HEK293 (cell line): ENCODE data around the gene NCEH1.
"Not testable (repeated sequence)": the region's sequence is repeated elsewhere in the genome, so short reads cannot be mapped to it uniquely, and the experiment has no call there.

ENCODE experiments used
- CTCF ChIA-PET: fragments of 350-600 bp; formaldehyde crosslinking; extraction: SDS; loops from one replicate; lab custom pipeline; 2021; ENCODE audit warnings: antibody characterized with exemption; lab: Yijun Ruan, JAX
- POLR2A ChIA-PET: fragments of 300-600 bp; formaldehyde crosslinking; extraction: SDS; loops from one replicate; lab custom pipeline; 2020; ENCODE audit warnings: antibody characterized with exemption, inconsistent platforms; lab: Yijun Ruan, JAX
- H3K27ac ChIP-seq: fragments of 200-500 bp; sonication (Bioruptor generic); 2 replicates; pipeline ENCODE4 v1.5.1; 2014; ENCODE audit warnings: low read depth, low read length, control low read depth, inconsistent platforms; ENCODE audit errors: extremely low read depth
- H3K36me3 ChIP-seq, 2 experiments: fragments of 200-500 bp in 1 of 2; sonication (Bioruptor generic) in 1 of 2; 1 replicate in 1 of 2; 2 replicates in 1 of 2; pipeline ENCODE4 v1.5.1; 2014 to 2017; ENCODE audit warnings: inconsistent platforms in 2 of 2, low read length in 2 of 2; ENCODE audit not compliant: control insufficient read depth in 2 of 2, insufficient read depth in 1 of 2
- H3K4me1 ChIP-seq: fragments of 200-500 bp; sonication (Bioruptor generic); 2 replicates; pipeline ENCODE4 v1.5.1; 2014; ENCODE audit warnings: mild to moderate bottlenecking, low read length, inconsistent platforms; ENCODE audit not compliant: control insufficient read depth, insufficient read depth
- H3K4me3 ChIP-seq: 2 replicates; pipeline ENCODE4 v1.5.1; 2011; ENCODE audit warnings: low read depth, mild to moderate bottlenecking, control low read depth, low read length, moderate library complexity
- H3K9me3 ChIP-seq: fragments of 200-500 bp; sonication (Bioruptor generic); 2 replicates; pipeline ENCODE4 v1.5.1; 2014; ENCODE audit warnings: low read depth, low read length, inconsistent platforms; ENCODE audit not compliant: control insufficient read depth, insufficient read depth
- EGR2 ChIP-seq: fragments of 450-650 bp; formaldehyde crosslinking; IDR thresholded peaks from 2 replicates; pipeline ENCODE4 v1.5.1; 2016; ENCODE audit warnings: low read depth, missing biosample characterization, missing genetic modification characterization
- OSR2 ChIP-seq: fragments of 450-650 bp; formaldehyde crosslinking; IDR thresholded peaks from 2 replicates; pipeline ENCODE4 v1.5.1; 2016; ENCODE audit warnings: missing biosample characterization, missing genetic modification characterization
- SCRT2 ChIP-seq: fragments of 450-650 bp; formaldehyde crosslinking; IDR thresholded peaks from 2 replicates; pipeline ENCODE4 v1.5.1; 2016; ENCODE audit warnings: missing biosample characterization, missing genetic modification characterization
- ZFP37 ChIP-seq: fragments of 450-650 bp; formaldehyde crosslinking; IDR thresholded peaks from 2 replicates; pipeline ENCODE4 v1.5.1; 2016; ENCODE audit warnings: missing biosample characterization, missing genetic modification characterization
- ZNF114 ChIP-seq: fragments of 450-650 bp; formaldehyde crosslinking; IDR thresholded peaks from 2 replicates; pipeline ENCODE4 v1.5.0; 2017; ENCODE audit warnings: missing biosample characterization, missing genetic modification characterization
- ZNF121 ChIP-seq: fragments of 450-650 bp; formaldehyde crosslinking; IDR thresholded peaks from 2 replicates; pipeline ENCODE4 v1.5.1; 2016; ENCODE audit warnings: missing biosample characterization, missing genetic modification characterization
- ZNF18 ChIP-seq: fragments of 450-650 bp; formaldehyde crosslinking; IDR thresholded peaks from 2 replicates; pipeline ENCODE4 v1.5.1; 2016; ENCODE audit warnings: missing biosample characterization, missing genetic modification characterization
- ZNF202 ChIP-seq: fragments of 450-650 bp; formaldehyde crosslinking; IDR thresholded peaks from 2 replicates; pipeline ENCODE4 v1.5.1; 2016; ENCODE audit warnings: missing biosample characterization, missing genetic modification characterization, borderline replicate concordance
- ZNF214 ChIP-seq: fragments of 450-650 bp; formaldehyde crosslinking; IDR thresholded peaks from 2 replicates; pipeline ENCODE4 v1.5.1; 2017; ENCODE audit warnings: missing biosample characterization, mild to moderate bottlenecking, missing genetic modification characterization, borderline replicate concordance
- ZNF221 ChIP-seq: fragments of 450-650 bp; formaldehyde crosslinking; IDR thresholded peaks from 2 replicates; pipeline ENCODE4 v1.5.1; 2017; ENCODE audit warnings: missing biosample characterization, missing genetic modification characterization, borderline replicate concordance
- ZNF266 ChIP-seq: fragments of 450-650 bp; formaldehyde crosslinking; IDR thresholded peaks from 2 replicates; pipeline ENCODE4 v1.5.1; 2016; ENCODE audit warnings: missing biosample characterization, missing genetic modification characterization, low read depth
- ZNF274 ChIP-seq, 2 experiments: fragments of 200-500 bp in 1 of 2; fragments of 450-650 bp in 1 of 2; sonication (Bioruptor generic) in 1 of 2; formaldehyde crosslinking in 1 of 2; IDR thresholded peaks; 2 replicates each; pipeline versions ENCODE4 v1.5.1 to v1.6.1; 2014 to 2016; ENCODE audit warnings: borderline replicate concordance in 1 of 2, inconsistent platforms in 1 of 2, low read length in 1 of 2, missing biosample characterization in 1 of 2, missing genetic modification characterization in 1 of 2
- ZNF707 ChIP-seq: fragments of 450-650 bp; formaldehyde crosslinking; IDR thresholded peaks from 2 replicates; pipeline ENCODE4 v1.5.1; 2016; ENCODE audit warnings: missing biosample characterization, missing genetic modification characterization
- ZNF785 ChIP-seq: fragments of 450-650 bp; formaldehyde crosslinking; IDR thresholded peaks from 2 replicates; pipeline ENCODE4 v1.5.1; 2016; ENCODE audit warnings: missing biosample characterization, missing genetic modification characterization
- TF ChIP-seq, protein P1 (sequence below): fragments of 450-650 bp; formaldehyde crosslinking; IDR thresholded peaks from 2 replicates; pipeline ENCODE4 v1.5.1; 2016; ENCODE audit warnings: missing biosample characterization, missing genetic modification characterization
- TF ChIP-seq, protein P2 (sequence below): fragments of 450-650 bp; formaldehyde crosslinking; IDR thresholded peaks from 2 replicates; pipeline ENCODE4 v1.5.0; 2017; ENCODE audit warnings: missing biosample characterization, missing genetic modification characterization, borderline replicate concordance

The NCEH1 gene

DNA sequence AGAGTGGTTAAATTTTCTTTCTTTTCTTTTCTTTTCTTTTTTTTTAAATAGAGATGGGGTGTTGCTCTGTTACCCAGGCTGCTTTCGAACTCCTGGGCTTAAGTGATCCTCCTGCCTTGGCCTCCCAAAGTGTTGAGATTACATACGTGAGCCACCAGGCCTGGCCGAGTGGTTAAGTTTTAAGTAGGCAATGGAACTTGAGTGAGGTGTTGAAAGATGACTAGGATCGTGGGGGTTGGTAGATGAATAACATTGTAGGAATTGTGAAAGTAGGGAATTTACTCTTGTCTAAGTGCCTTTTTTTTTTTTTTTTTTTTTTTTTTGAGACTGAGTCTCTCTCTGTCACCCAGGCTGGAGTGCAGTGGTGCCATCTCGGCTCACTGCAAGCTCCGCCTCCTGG lies 49.5 kb upstream of the NCEH1 start:
- H3K4me1 ChIP-seq, H3K27ac ChIP-seq, CTCF ChIA-PET, H3K9me3 ChIP-seq, H3K4me3 ChIP-seq: not testable (repeated sequence)
- POLR2A ChIA-PET = interaction anchor here (1.7 kb wide), 1 partner anchor 10 kb away, joined by 5 read pairs; the partner anchor contains the start of gene ECT2
- H3K36me3 ChIP-seq = peaks cover 46 to 84% of the 10 kb centered on the region in 2 experiments

DNA sequence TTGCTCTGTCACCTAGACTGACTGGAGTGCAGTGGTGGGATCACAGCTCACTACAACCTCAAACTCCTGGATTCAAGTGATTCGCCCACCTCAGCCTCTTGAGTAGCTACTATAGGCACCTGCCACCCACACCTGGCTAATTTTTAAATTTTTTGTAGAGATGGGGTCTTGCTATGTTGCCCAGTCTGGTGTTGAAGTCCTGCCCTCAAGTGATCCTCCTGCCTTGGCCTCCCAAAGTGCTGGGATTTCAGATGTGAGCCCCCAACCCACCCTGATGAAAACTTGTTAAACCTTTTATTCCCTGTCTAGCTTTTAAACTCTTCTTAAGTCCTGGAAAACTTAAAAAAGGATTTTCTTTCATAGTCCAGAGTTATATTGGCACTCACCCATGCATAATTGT lies 42.3 kb upstream of the NCEH1 start:
- no peaks in the 10 kb centered on the region for H3K9me3 ChIP-seq
- POLR2A ChIA-PET = no interaction called here
- TF ChIP-seq ZNF274 (IDR thresholded peaks at IDR 0.05; ENCODE audit: low read length) (no peak), ZNF274 (tag by site-specific recombination; IDR thresholded peaks at IDR 0.05; ENCODE audit: borderline replicate concordance) (no peak), ZNF121 (tag by site-specific recombination) (peak; percentile 88; the same call in 1 of the 2 replicates)
- no peak overlapping the region for H3K4me3 ChIP-seq
- H3K36me3 ChIP-seq = peaks cover 14 to 40% of the 10 kb centered on the region in 2 experiments
- no peak overlapping the region for H3K27ac ChIP-seq
- H3K4me1 ChIP-seq = no peaks in the 10 kb centered on the region
- CTCF ChIA-PET = interaction anchor here (1.0 kb wide), 1 partner anchor 35 kb away, joined by 3 read pairs; no protein-coding TSS in a partner anchor

DNA sequence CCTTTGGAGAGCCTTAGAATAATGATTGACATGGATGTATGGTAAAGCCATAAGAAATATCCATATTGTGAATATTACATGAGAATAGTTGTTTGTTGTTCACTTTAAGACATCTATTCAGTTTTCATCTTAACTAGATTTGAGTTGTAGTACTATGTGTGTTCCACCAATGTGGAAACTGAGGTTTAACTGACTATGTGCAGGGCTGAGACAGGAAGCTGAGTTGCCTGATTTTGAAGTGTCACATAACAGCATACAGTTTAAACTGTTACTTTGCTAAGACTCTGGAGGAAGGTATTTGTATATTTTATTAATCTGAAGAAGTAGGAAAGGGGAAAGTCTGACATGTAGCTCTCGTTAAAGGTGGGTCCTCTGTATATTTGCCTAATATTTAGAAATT lies 41.8 kb upstream of the NCEH1 start:
- TF ChIP-seq ZNF221 = no peak
- TF ChIP-seq ZNF202 (tag by site-specific recombination) = no peak
- TF ChIP-seq ZNF214 (tag by site-specific recombination) = no peak
- TF ChIP-seq ZNF707 (tag by site-specific recombination) = no peak
- TF ChIP-seq ZFP37 (tag by site-specific recombination) = no peak
- no peak for TF ChIP-seq ZNF114 (tag by site-specific recombination)
- TF ChIP-seq ZNF785 (tag by site-specific recombination) = no peak
- no peak for TF ChIP-seq OSR2 (tag by site-specific recombination)
- TF ChIP-seq, protein P1, sequence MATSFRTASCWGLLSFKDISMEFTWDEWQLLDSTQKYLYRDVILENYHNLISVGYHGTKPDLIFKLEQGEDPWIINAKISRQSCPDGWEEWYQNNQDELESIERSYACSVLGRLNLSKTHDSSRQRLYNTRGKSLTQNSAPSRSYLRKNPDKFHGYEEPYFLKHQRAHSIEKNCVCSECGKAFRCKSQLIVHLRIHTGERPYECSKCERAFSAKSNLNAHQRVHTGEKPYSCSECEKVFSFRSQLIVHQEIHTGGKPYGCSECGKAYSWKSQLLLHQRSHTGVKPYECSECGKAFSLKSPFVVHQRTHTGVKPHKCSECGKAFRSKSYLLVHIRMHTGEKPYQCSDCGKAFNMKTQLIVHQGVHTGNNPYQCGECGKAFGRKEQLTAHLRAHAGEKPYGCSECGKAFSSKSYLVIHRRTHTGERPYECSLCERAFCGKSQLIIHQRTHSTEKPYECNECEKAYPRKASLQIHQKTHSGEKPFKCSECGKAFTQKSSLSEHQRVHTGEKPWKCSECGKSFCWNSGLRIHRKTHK = no peak
- TF ChIP-seq, protein P2, sequence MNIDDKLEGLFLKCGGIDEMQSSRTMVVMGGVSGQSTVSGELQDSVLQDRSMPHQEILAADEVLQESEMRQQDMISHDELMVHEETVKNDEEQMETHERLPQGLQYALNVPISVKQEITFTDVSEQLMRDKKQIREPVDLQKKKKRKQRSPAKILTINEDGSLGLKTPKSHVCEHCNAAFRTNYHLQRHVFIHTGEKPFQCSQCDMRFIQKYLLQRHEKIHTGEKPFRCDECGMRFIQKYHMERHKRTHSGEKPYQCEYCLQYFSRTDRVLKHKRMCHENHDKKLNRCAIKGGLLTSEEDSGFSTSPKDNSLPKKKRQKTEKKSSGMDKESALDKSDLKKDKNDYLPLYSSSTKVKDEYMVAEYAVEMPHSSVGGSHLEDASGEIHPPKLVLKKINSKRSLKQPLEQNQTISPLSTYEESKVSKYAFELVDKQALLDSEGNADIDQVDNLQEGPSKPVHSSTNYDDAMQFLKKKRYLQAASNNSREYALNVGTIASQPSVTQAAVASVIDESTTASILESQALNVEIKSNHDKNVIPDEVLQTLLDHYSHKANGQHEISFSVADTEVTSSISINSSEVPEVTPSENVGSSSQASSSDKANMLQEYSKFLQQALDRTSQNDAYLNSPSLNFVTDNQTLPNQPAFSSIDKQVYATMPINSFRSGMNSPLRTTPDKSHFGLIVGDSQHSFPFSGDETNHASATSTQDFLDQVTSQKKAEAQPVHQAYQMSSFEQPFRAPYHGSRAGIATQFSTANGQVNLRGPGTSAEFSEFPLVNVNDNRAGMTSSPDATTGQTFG (tag by site-specific recombination) = no peak
- TF ChIP-seq ZNF18 (tag by site-specific recombination) = no peak
- no peak for TF ChIP-seq ZNF266 (tag by site-specific recombination)
- TF ChIP-seq EGR2 (tag by site-specific recombination) = no peak
- no peak for TF ChIP-seq SCRT2 (tag by site-specific recombination)
- TF ChIP-seq, all 188 proteins: peak for 0
- Histone ChIP-seq H3K27ac (no peak overlapping the region), H3K36me3 (peaks cover 9 to 37% of the 10 kb centered on the region in 2 experiments), H3K4me3 (no peak overlapping the region), H3K9me3 (no peaks in the 10 kb centered on the region), H3K4me1 (no peaks in the 10 kb centered on the region)
- POLR2A ChIA-PET = interaction anchor here (0.6 to 0.7 kb wide), 2 partner anchors 23 to 645 kb away, joined by 4 to 5 read pairs; no protein-coding TSS in a partner anchor
- CTCF ChIA-PET = interaction anchor here (1.0 kb wide), 1 partner anchor 35 kb away, joined by 3 read pairs; no protein-coding TSS in a partner anchor
